HCT116 (cell line): ENCODE results near the gene SEMA6D.

Experiments used
- CTCF ChIP-seq, 3 experiments: fragments of 200-600 bp in 1 of 3; sonication (generic) in 1 of 3; IDR thresholded peaks in 2 of 3; conservative IDR thresholded peaks in 1 of 3; 2 replicates each; pipeline ENCODE4 v1.5.1; 2012 to 2017; ENCODE audit warnings: low read depth in 2 of 3, low read length in 2 of 3, antibody characterized with exemption in 1 of 3, borderline replicate concordance in 1 of 3, control low read depth in 1 of 3, mild to moderate bottlenecking in 1 of 3, mixed read lengths in 1 of 3, mixed run types in 1 of 3, moderate library complexity in 1 of 3; ENCODE audit not compliant: insufficient read depth in 1 of 3
- EZH2 ChIP-seq: fragments of 200-600 bp; sonication (generic); IDR thresholded peaks from 2 replicates; pipeline ENCODE4 v1.6.1; 2017; ENCODE audit warnings: antibody characterized with exemption, mixed run types
- JUND ChIP-seq: IDR thresholded peaks from 2 replicates; pipeline ENCODE4 v1.6.1; 2012
- POLR2A ChIP-seq: IDR thresholded peaks from 2 replicates; pipeline ENCODE4 v1.7.0; 2011; ENCODE audit warnings: borderline replicate concordance; ENCODE audit not compliant: insufficient read depth, insufficient read length; ENCODE audit errors: extremely low read depth
- SIN3A ChIP-seq: IDR thresholded peaks from 2 replicates; pipeline ENCODE4 v1.6.1; 2012; ENCODE audit warnings: low read depth
- SRF ChIP-seq: IDR thresholded peaks from 2 replicates; pipeline ENCODE4 v1.6.1; 2012; ENCODE audit warnings: low read depth
- ZNF274 ChIP-seq: fragments of 200-500 bp; sonication (Bioruptor generic); IDR thresholded peaks from 2 replicates; pipeline ENCODE4 v1.6.1; 2014; ENCODE audit warnings: mild to moderate bottlenecking, low read depth, low read length, inconsistent platforms

- TF ChIP-seq ZNF274 (no peak), CTCF (IDR thresholded peaks at IDR 0.05 in 2 of 3, conservative IDR thresholded peaks at IDR 0.05 in 1 of 3; ENCODE audit: borderline replicate concordance in 1 of 3, insufficient read depth in 1 of 3, low read depth in 2 of 3, low read length in 2 of 3) (no peak), SIN3A (no peak), SRF (no peak), EZH2 (no peak), JUND (no peak), POLR2A (no peak)
These were observed 93.9 kb downstream of the SEMA6D start for GRCh38 chr15:47811172-47811571.
